IPS DF 19.7 (cell line): ENCODE data around the gene BNIP2.
"Not testable (repeated sequence)": the region's sequence is repeated elsewhere in the genome, so short reads cannot be mapped to it uniquely, and the experiment has no call there.

ENCODE experiments used
- DNase-seq: peaks from one replicate; pipeline ENCODE4 v3.0.0-alpha.2; 2013; ENCODE audit warnings: low read depth, low spot score

The BNIP2 gene

GRCh38 chr15:59688423-59688781 is 718 bp downstream of the BNIP2 start:
- DNase-seq, result no peak

GRCh38 chr15:59687836-59688235 is 1.3 kb downstream of the BNIP2 start:
- no peak for DNase-seq

- DNase-seq, result no peak
Measured at GRCh38 chr15:59686389-59686788, 2.7 kb downstream of the BNIP2 start.

DNA sequence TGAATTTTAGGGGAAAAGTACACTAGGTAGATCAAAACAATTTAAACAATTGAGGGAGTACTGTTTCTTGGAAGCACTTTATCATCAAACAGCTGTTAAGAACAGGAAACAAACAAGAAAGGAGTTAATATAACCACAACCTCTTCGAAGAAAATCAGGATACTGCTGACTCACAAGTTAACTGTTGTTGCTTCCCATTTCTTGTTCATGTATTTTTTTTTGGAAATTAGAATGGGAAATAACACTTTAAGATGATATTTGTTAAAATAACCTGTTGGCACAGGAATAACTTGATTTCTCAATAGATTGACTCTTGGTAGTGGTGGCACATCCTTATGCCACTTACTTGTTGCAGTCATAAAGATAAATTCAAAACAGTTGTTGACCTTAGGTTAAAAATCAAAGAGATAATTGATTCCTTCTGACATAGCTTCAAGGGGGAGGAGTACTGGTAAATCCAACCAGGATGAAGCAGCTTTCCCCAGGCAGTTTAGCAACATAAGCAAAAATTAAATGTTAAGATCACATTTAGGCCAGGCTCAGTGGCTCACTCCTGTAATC is 3.3 kb downstream of the BNIP2 start:
- DNase-seq, result no peak

DNA sequence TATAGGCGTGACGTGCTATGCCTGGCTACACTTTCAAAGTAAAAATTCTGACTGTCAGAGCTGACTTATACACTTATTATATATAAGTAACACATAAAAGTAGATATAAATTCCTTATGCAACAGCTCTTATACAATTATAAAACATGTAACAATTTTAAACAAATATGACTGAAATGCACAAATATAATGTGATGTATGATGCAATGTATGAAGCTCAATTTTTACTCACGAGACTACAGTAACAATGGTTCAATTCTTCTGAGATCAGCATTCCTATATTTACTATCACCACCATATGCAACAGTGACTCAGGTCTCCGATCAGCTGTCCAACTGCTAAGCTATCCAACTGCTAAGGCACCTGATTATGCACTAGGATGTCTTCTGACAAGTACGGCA is 8.2 kb downstream of the BNIP2 start:
- no peak for DNase-seq

DNA sequence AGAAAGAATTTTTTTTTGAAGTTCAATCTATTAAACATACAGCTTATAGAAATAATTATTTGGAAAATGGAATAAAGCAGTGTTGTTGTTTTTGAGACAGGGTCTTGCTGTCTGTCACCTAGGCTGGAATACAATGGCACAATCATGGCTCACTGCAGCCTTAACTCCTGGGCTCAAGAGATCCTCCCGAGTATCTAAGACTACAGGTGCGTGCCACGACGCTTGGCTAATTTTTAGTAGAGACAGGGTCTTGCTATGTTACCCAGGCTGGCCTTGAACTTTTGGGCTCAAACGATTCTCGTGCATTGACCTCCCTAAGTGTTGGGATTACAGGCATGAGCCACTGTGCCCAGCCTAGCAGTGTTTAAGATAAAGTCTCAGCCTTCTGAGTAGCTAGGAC is 8.8 kb downstream of the BNIP2 start:
- DNase-seq, result no peak

DNA sequence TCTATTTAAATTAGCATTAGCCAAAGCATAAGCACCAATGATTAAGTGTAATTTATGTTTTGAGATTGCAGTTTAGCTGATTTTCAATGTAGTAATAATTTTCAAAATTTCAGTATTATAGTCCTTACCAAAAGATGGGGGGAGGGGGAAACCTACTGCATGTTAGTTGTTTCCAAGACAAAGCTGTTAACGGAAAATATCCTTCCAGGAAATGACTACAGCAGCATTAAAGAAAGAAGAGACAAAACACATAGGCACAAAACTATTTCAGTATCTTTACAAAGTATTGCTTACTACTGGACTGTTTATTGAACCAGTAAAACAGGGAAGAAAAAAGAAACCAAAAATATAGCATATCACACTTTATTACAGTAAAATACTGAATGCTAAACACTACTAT is 10.5 kb downstream of the BNIP2 start:
- DNase-seq, result no peak

DNA sequence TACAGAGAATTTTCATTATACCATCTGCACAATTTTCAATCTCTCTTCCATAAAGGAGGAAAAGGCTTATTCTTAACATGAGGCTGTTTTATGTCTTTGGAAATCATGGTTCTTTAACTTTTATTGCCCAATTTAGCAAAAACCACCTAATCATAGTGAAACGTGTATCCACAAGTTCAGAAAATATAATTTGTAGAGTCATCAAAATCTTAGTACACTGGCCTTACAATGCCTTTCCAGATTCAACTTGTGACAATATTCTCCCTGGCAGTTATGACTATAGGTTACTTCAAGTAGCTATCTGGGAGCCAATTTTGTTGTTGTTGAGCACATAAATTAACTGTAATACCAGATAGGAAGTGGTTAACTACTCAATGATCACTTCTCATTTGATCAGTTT is 10.9 kb downstream of the BNIP2 start:
- DNase-seq, result no peak

GRCh38 chr15:59676565-59676964 is 12.6 kb downstream of the BNIP2 start:
- DNase-seq, result no peak

- DNase-seq, result no peak
Measured at GRCh38 chr15:59674361-59674877, 14.7 kb downstream of the BNIP2 start.

DNA sequence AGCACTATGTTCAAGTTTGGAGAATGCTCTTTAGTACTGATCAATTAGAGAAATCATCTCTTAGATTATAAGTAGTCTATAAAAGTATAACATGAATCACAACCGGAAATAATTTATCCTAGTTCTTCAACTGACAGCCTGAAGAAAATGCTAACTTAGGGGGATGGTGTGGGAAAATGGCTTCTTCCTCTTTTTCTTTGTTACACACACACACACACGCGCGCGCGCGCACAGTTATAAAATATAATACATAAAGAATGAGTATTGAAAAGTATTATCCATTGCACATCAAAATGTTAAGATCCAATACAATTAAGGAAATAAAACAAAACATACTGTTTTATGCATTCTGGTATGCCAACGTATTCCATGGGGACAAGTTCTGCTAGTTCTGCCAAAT is 20.6 kb downstream of the BNIP2 start:
- DNase-seq, result no peak

- DNase-seq, result no peak
Measured at GRCh38 chr15:59662260-59662659, 26.9 kb downstream of the BNIP2 start.

DNA sequence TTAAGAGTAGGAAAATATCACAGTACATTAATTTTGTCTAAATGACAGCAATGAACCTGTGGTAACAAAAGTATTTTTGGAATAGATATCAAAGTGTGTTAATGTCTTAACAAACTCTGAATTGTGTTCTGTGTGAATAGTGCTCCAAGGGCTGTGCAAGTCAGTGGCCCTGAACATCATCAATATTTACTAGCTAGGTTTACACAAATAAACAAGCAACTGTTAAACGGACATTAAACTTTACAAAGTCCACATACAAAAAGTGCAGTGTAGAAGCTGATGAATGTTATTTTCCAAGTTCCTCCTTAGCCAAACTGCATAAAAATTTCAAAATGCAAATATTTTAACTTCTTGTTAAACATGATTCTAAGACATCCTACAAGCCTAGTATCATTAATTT is 29.8 kb downstream of the BNIP2 start:
- DNase-seq, result no peak

GRCh38 chr15:59657635-59658125 is 31.4 kb downstream of the BNIP2 start:
- DNase-seq, result no peak

DNA sequence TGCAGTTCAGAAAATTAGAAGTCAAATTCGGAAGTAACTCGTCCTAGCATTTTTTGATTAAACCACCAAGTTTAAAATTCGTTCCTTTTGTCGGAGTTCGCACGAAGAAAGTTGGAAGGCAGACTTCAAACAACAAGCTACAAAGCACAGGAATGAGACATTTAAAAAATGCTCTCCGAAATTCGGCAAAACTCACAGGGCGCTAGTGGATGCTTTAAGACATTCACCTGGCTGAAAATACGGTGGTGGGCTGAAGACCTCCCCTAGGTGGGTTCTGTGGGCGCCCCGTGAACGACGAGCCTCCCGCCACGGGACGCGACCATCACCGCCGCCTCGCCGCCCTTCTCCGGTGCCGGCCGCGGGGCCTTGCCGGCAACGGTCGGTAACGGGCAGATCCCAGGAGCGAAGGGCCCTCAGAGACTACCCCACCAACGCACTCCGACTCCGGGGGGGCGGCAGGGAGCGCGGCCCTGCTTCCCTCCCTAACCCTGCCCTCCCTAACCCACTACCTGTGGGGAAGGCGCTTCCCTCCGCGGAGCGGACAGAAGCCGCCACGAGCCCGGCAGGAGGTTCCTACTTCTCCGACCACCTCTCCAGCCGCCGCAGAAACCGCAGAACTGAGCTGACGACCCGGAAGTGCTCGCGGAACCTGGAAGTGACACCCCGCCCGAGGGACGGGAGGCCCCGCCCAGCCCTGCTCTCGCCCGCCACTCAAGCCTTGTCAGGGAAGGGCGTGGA is 32.1 kb downstream of the BNIP2 start, which contains the start of gene GTF2A2:
TSS of gene GTF2A2 (minus strand) at position 619 of the 738 bp plus-strand sequence. CDS start 5,238 bp downstream, outside the sequence.
- peak; percentile 50 for DNase-seq

DNA sequence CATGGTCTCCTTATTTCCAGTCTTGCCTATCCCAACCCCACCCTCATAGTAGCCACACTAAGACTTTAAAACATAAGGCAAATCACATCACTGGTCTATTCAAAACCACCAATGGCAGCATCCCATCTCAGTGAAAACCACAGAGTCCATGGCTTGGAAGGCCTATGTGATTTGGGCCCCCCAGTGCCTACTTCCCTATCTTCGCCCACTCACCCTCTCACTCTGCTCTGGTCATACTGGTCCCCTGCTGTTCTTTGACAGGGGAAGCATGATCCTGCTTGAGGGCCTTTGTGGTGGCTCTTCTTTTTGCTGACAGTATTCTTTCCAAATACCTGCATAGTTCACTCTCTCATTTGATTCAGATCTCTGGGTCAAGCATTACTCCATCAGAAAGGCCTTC is 35.1 kb downstream of the BNIP2 start:
- no peak for DNase-seq

- DNase-seq, result no peak
Measured at GRCh38 chr15:59649603-59650002, 39.5 kb downstream of the BNIP2 start.

DNA sequence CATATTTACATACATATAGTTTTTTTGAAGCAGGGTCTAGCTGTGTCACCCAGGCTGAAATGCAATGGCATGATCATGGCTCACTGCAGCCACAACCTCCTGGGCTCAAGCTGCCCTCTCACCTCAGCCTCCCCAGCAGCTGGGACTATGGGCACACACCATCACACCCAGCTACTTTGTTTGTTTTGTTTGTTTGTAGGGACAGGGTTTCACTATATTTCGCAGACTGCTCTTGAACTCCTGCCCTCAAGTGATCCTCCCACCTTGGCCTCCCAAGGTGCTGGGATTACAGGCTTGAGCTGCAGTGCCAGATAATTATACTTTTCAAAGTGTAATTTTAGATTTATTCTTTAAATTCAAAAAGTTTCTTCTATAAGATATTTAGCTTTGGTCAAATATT is 42.0 kb downstream of the BNIP2 start:
- DNase-seq, result no peak

- DNase-seq, result no peak
Measured at GRCh38 chr15:59646277-59646676, 42.8 kb downstream of the BNIP2 start.

DNA sequence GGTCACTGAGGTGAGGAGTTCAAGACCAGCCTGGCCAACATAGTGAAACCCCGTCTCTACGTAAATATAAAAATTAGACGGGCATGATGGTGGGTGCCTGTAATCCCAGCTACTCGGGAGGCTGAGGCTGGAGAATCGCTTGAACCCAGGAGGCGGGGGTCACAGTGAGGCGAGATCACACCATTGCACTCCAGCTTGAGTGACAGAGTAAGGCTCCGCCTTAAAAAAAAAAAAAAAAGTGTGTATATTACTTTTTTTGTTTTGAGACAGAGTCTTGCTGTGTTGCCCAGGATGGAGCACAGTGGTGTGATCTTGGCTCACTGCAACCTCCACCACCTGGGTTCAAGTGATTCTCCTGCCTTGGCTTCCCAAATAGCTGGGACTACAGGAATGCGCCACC is 43.3 kb downstream of the BNIP2 start:
- DNase-seq, result not testable (repeated sequence)

- no peak for DNase-seq
Measured at GRCh38 chr15:59644756-59645155, 44.4 kb downstream of the BNIP2 start.

- DNase-seq, result no peak
Measured at GRCh38 chr15:59642351-59642750, 46.8 kb downstream of the BNIP2 start.

GRCh38 chr15:59637507-59637906 is 51.6 kb downstream of the BNIP2 start:
- DNase-seq, result not testable (repeated sequence)
